ENCODE results near the gene RNF41.

GRCh38 chr12:56242986-56243385 is 21.3 kb upstream of the RNF41 start:
- TF ChIP-seq EZH2 (optimal IDR thresholded peaks at IDR 0.05; ENCODE audit: low read depth, low read length) (no peak), CTCF (IDR thresholded peaks at IDR 0.05; ENCODE audit: low read length) (no peak)
